ENCODE results near the gene SHPK. TPM values are rescaled to one million over a fixed set of nuclear protein-coding genes. Genes with fewer than 3 reads are reported as not detected.

SHPK gene
- total RNA-seq, 1 experiment from 2014 or later = 19.6 TPM

GRCh38 chr17:3566551-3566950, 69.5 kb downstream of the SHPK start:
- H3K9me2 ChIP-seq (ENCODE audit: insufficient read depth) = no peaks in the 10 kb centered on the region
- no peak overlapping the region for H3K4me3 ChIP-seq (replicated peaks in 1 of 2; ENCODE audit: low read depth in 1 of 2, low read length in 2 of 2)
- H3K9me3 ChIP-seq (ENCODE audit: control insufficient read depth in 1 of 2, insufficient read depth in 1 of 2, low read depth in 1 of 2, low read length in 2 of 2) = no peaks in the 10 kb centered on the region
- no peak overlapping the region for H3K4me2 ChIP-seq (ENCODE audit: low read length)
- H3K27me3 ChIP-seq (ENCODE audit: insufficient read depth, low read length) = no peaks in the 10 kb centered on the region
- no TSS peak for BruUV-seq (replicated peaks)
- intact Hi-C loops (cut with micrococcal nuclease) = no loop called here
- RAD21 ChIA-PET (ENCODE audit: low non-redundant PET in 1 of 2, low total read pairs in 2 of 2, uncharacterized antibody in 2 of 2, unreplicated experiment in 2 of 2) = no interaction called here
- no peak overlapping the region for H3K27ac ChIP-seq (ENCODE audit: low read depth, low read length)
- H3K79me2 ChIP-seq (ENCODE audit: insufficient read depth, low read length) = no peaks in the 10 kb centered on the region
- CTCF ChIA-PET = no interaction called here
- DNase-seq (ENCODE audit: low read depth, low spot score) (no peak), ATAC-seq (no peak)
- no peak overlapping the region for H3K9ac ChIP-seq (ENCODE audit: low read length)
- POLR2A ChIA-PET = no interaction called here
- H3K36me3 ChIP-seq (ENCODE audit: control insufficient read depth in 1 of 2, insufficient read depth in 2 of 2, low read length in 2 of 2) = peaks cover 2 to 3% of the 10 kb centered on the region in 2 experiments; a peak in 2 of 4 replicates
- no peak for TF ChIP-seq YY1 (IDR thresholded peaks at IDR 0.05; ENCODE audit: extremely low read depth, insufficient replicate concordance, low read depth, low read length)
- no peak for TF ChIP-seq CEBPB (IDR thresholded peaks at IDR 0.05; ENCODE audit: low read depth)
- TF ChIP-seq, protein P1, sequence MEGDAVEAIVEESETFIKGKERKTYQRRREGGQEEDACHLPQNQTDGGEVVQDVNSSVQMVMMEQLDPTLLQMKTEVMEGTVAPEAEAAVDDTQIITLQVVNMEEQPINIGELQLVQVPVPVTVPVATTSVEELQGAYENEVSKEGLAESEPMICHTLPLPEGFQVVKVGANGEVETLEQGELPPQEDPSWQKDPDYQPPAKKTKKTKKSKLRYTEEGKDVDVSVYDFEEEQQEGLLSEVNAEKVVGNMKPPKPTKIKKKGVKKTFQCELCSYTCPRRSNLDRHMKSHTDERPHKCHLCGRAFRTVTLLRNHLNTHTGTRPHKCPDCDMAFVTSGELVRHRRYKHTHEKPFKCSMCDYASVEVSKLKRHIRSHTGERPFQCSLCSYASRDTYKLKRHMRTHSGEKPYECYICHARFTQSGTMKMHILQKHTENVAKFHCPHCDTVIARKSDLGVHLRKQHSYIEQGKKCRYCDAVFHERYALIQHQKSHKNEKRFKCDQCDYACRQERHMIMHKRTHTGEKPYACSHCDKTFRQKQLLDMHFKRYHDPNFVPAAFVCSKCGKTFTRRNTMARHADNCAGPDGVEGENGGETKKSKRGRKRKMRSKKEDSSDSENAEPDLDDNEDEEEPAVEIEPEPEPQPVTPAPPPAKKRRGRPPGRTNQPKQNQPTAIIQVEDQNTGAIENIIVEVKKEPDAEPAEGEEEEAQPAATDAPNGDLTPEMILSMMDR (IDR thresholded peaks at IDR 0.05 in 2 of 3, conservative IDR thresholded peaks at IDR 0.05 in 1 of 3; ENCODE audit: borderline replicate concordance in 1 of 3, insufficient read depth in 1 of 3, low read depth in 2 of 3, low read length in 2 of 3) = no peak
- TF ChIP-seq RAD21 (IDR thresholded peaks at IDR 0.05; ENCODE audit: low read depth) = no peak
- TF ChIP-seq, protein P2, sequence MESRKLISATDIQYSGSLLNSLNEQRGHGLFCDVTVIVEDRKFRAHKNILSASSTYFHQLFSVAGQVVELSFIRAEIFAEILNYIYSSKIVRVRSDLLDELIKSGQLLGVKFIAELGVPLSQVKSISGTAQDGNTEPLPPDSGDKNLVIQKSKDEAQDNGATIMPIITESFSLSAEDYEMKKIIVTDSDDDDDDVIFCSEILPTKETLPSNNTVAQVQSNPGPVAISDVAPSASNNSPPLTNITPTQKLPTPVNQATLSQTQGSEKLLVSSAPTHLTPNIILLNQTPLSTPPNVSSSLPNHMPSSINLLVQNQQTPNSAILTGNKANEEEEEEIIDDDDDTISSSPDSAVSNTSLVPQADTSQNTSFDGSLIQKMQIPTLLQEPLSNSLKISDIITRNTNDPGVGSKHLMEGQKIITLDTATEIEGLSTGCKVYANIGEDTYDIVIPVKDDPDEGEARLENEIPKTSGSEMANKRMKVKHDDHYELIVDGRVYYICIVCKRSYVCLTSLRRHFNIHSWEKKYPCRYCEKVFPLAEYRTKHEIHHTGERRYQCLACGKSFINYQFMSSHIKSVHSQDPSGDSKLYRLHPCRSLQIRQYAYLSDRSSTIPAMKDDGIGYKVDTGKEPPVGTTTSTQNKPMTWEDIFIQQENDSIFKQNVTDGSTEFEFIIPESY (IDR thresholded peaks at IDR 0.05; ENCODE audit: extremely low read depth, insufficient replicate concordance, low read length) = no peak
- no peak for TF ChIP-seq JUND (IDR thresholded peaks at IDR 0.05)
- no peak for TF ChIP-seq EZH2phosphoT487 (IDR thresholded peaks at IDR 0.05; ENCODE audit: borderline replicate concordance)
- no peak for TF ChIP-seq ZFX (IDR thresholded peaks at IDR 0.05)
- TF ChIP-seq, protein P3, sequence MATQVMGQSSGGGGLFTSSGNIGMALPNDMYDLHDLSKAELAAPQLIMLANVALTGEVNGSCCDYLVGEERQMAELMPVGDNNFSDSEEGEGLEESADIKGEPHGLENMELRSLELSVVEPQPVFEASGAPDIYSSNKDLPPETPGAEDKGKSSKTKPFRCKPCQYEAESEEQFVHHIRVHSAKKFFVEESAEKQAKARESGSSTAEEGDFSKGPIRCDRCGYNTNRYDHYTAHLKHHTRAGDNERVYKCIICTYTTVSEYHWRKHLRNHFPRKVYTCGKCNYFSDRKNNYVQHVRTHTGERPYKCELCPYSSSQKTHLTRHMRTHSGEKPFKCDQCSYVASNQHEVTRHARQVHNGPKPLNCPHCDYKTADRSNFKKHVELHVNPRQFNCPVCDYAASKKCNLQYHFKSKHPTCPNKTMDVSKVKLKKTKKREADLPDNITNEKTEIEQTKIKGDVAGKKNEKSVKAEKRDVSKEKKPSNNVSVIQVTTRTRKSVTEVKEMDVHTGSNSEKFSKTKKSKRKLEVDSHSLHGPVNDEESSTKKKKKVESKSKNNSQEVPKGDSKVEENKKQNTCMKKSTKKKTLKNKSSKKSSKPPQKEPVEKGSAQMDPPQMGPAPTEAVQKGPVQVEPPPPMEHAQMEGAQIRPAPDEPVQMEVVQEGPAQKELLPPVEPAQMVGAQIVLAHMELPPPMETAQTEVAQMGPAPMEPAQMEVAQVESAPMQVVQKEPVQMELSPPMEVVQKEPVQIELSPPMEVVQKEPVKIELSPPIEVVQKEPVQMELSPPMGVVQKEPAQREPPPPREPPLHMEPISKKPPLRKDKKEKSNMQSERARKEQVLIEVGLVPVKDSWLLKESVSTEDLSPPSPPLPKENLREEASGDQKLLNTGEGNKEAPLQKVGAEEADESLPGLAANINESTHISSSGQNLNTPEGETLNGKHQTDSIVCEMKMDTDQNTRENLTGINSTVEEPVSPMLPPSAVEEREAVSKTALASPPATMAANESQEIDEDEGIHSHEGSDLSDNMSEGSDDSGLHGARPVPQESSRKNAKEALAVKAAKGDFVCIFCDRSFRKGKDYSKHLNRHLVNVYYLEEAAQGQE (IDR thresholded peaks at IDR 0.05; ENCODE audit: low read depth) = no peak
- no peak for TF ChIP-seq CBX3 (IDR thresholded peaks at IDR 0.05; ENCODE audit: low read depth)
- no peak for TF ChIP-seq POLR2A (IDR thresholded peaks at IDR 0.05; ENCODE audit: borderline replicate concordance, extremely low read depth, insufficient read depth, insufficient read length)
- no peak for TF ChIP-seq SP1 (IDR thresholded peaks at IDR 0.05; ENCODE audit: low read depth)
- TF ChIP-seq TCF7L2 (IDR thresholded peaks at IDR 0.05; ENCODE audit: borderline replicate concordance, extremely low read depth, insufficient read depth, insufficient read length) = no peak
- no peak for TF ChIP-seq EGR1 (IDR thresholded peaks at IDR 0.05; ENCODE audit: low read depth)
- no peaks in the 10 kb centered on the region for H3K4me1 ChIP-seq (ENCODE audit: control insufficient read depth in 1 of 2, insufficient read depth in 2 of 2, low read length in 2 of 2)
- no peak overlapping the region for H2AFZ ChIP-seq (ENCODE audit: low read depth, low read length, poor library complexity, severe bottlenecking)
- no peaks in the 10 kb centered on the region for H4K20me1 ChIP-seq (ENCODE audit: insufficient read depth)

All from HCT116 (cell line).